Suppressor macrophage treated with lipopolysaccharide for 1 hour (primary cell): ENCODE data around the gene C20orf144.

Source experiments
- DNase-seq, 3 donors: peaks; one replicate each; pipeline ENCODE4 v3.0.0-alpha.2; 2020 to 2022

C20orf144 gene

DNA sequence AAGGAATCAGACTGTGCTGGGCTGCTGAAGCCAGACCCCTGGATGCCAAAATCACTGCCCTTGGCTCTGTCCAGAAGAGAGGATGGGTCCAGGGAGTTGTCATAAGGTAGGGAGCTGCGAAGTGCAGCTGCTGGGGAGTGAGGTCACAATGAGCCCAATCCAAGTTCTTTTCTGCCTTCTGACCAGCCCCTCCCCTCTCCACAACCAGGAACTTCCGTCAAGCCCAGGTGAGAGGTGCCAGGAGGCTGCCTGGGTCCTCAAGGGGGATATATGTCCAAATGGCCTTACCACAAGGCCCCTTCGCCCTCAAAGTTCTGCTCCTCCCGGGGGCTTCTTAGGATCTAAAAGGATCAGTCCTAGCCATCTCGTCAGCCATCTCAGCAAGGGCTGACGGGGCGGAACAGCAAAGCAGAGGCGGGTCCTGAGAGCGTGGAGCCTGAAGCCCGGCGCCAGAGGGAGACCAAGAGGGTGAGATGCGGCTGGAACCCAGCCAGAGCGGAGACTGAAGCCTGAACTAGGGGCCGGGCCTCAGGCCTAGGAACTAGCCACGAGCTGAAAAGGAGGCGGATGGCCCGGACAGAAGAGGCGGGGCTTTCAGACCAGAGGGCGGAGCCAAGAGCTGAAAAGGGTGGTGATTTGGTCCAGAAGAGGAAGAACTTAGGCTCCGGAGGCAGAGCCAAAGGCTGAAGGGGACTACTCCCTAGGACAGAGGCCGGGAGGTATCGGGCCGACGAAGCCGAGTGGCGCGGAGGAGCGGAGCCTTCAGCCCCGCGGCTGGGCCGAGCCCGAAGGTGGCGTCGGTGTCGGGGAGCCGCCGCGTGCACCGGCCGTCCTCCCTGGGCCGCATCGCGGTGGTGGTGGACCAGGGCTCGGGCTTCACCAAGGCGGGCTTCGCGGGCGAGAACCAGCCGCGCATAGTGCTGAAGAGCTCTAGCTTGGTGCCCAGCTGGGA, 4.4 kb downstream of the C20orf144 start, which contains the start of gene ACTL10:
TSS of gene ACTL10 (plus strand) at position 651 of the 952 bp plus-strand sequence. CDS start 555 bp downstream, outside the sequence.
- peak; percentile 98 for DNase-seq

- peak; percentile 24 to 60 (median 31) for DNase-seq
Measured at GRCh38 chr20:33667245-33667675, 5.1 kb downstream of the C20orf144 start.

GRCh38 chr20:33667676-33668465, 5.7 kb downstream of the C20orf144 start:
- peak; percentile 73 to 92 (median 80) for DNase-seq

DNA sequence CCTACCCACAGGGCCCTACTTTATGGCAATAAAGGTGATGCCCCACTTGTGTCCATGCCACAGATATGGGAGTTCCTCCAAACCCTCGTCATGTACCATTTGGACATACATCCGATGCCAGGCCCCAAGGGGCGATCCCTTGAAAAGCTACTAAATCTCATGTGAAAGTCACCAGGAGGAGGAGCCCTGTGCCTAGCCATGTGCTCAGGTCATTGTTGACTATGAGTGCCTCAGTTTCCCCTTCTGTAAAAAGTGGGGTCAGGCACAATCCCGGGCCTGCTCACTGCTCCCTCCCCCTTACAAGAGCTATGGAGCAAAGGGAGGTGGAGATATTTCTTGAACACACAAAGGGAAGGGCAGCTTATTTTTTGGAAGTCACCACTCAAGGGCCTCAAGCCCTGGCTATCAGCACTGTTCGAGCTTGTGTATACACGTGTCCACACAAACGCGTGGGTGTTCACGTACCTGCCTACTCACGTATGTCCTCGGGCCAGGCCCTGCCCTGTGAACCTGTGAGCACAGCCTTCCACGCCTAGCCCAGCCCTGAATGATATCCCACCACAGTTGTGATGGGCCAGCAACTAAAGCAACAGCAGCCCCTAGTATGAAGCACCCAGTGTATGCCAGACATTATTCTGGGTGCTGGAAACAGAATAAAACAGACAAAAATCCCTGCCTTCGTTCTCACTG, 6.5 kb downstream of the C20orf144 start:
- DNase-seq = no peak

DNA sequence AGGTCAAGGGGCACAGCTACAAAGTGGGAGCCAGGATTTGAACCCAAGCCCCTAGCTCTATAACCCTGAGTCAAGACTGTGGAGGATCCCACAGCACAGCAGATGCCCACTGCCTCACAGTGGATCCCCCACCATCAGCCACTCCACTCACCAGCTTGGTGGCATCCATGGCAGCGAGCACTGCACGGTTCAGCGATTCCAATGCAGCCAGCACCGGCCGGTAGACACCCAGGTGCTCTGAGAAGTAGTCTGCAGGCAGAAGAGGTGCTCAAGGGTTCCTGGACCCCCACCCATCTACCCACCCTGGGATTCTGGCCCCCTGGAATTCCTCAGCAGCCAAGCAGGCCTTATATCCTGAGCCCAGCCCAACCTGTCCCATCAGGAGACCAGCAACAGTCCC, 7.1 kb downstream of the C20orf144 start:
- DNase-seq = no peak

DNA sequence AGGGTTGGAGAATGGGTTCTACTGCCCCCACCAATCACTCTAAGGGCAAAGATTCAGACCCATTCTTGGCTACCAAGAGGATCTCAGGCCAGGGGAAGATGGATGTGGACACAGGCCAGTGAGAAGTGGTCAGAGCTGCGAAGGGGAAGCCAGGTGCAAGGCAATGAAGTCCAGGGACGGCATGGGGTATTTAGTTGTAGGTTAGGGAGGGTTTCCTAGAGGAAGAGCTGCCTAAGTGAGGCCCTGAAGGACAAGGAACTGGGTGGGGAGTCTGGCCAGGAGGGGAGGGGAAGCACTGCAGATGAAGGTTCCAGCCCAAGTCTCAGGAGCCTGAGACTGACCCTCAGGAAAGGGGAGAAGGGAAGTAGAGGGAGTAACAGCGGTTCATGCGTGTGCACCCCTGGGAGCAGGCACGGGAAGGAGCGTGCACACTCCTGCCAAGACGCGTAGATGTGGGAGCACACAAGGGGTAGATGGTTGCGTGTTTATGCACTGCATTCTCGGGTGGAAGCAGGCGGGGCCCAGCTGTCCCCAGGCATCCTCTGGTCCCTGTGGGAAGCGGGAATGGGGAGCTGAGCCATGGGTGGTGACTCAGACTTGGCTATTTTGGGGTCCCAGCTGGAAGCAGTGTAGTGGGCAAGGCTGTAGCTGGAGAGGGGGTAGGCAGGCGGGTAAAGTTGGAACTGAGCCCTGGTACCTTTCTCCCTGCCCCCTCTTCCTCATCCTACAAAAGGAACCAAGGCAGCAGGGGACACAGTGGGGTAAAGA, 7.9 kb downstream of the C20orf144 start:
- no peak for DNase-seq

- DNase-seq = no peak
Measured at GRCh38 chr20:33670715-33671499, 8.8 kb downstream of the C20orf144 start.

DNA sequence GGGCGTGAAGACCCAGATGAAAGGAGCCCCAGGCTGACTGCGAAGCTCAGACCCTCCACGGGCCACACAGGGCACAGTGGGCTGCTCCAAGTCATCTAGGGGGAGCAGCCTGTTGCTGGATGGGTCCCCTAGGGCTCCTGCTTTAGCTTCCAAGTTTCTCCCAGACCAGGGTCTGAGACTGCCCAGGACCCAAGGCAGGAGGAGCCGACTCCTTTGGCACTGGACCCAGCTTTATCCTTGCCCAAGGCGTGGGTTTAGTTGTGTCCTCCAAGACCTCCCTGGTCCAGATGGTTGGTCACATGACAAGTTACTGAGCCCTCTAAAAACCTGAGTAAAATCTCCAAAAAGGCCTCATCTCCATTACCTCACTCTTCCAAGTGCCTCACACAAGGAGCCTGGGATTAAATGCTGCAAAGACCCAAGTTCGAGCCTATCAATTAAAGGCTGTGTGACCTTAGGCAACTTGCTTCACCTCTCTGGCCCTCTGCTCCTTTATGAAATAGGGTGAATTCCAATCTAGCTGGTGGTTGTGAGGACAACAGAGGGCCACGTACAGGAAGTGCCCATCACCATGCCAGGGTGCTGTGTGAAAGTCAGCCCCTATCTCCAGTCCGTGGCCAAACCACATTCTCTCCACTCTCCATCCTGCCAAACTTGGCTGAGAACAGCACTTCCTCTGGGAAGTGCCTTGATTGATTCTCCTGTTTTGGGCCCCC, 9.6 kb downstream of the C20orf144 start:
- DNase-seq = no peak

GRCh38 chr20:33672426-33673113, 10.4 kb downstream of the C20orf144 start:
- DNase-seq = no peak

GRCh38 chr20:33673114-33673409, 10.9 kb downstream of the C20orf144 start:
- no peak for DNase-seq

DNA sequence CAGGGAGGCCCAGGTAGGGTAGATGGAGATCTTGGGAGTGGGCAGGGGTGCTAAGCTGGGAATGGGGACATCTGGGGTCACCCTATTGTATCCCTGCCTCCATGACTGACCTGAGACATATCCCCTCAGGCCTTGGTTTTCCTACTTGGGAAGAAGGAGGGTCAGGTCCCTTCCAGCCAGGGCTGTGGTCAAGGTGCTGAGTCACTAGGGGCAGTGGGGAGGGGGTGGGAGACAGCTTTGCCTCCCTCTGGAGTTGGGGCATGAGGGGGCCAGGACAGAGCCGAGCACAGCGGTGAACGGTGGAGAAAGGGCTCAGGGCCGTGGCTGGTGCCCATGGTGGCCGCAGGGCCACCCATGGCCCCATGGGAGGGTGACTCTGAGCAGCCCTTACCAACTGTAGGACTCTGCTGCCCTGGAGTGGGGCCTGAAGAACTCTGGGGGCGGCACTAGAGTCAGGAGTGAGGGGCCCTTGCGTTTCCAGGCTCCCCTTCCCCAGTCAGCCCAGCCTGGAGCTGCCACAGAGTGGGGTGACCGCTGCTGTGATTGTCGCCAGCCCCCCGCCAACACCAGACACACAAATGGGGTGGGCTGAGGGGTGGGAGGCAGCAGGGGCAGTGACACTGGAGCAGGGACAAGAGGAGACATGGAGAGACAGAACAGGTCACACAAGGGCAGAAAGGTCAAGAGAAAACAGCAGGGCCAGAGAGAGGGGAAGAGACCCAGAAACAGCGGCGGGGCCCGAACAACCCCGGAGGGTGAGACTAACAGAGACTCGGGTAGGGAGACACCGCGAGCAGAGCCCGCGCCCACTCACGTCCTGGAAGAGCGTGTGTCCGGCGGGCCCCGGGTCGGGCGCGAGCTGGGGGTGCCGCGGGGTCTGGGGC, 11.5 kb downstream of the C20orf144 start:
- peak in 1 of 3 donors; percentile 52 for DNase-seq

GRCh38 chr20:33674294-33675135, 12.4 kb downstream of the C20orf144 start, which contains the start of gene NECAB3:
Gene NECAB3 (minus strand): TSS chr20:33674428. CDS start chr20:33674352, 76 bp downstream.
- peak; percentile 67 to 94 (median 86) for DNase-seq

DNA sequence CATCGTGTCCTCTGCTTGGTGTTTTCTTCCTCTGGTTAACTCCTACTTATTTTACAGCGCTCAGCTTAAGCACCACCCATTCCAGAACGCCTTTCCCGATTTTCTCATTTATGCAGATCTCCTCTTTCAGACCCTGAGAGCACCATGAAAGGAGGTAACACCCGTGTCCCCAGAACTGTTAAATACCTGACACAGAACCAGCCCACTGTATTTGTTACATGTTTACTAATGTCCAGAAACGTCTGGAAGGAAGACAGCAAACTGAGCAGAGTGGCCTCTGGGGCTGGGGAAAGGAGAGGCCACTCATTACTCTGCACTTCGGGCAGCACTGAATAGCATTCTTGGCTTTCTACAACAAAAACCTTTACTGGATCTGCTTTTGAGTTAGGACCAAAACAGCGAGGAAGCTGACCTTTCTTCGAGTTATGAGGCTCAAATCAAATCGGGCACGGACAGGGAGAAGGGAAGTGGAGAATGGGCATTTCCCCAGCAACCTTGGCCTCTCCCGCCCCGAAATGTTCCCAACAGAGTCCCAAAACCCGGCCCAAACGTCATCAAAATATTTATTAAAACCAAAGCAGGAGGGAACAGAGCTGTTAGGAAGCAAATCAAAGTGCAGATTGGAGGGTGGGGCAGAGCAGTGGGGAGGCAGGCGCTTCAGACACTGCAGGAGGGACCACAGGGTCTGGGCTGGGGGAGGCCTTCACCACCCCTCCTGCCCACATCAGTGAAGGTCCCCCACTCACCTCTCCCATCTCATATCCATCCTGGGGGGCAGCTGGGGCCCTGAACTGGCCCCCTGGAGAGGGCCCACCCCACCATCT, 13.2 kb downstream of the C20orf144 start:
- no peak for DNase-seq

DNA sequence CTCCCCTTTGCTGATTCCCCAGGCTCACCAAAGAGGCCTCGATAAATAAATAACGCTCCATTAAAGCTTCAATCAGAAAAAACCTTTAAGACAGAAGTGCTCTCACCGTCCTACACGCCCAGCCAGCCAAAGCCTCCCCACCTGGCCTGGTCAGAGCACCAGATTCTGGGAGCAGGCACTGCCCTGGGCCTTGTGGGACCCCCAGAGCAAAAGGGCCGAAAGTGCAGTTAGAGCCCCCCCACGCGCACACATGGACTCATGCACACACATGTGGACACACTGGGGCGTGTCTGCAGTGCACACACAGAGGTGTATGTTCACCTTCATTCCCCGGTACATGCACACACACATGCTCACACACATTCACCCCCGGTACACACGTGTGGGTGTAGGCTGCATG, 14.0 kb downstream of the C20orf144 start:
- no peak for DNase-seq

GRCh38 chr20:33676652-33677645, 14.8 kb downstream of the C20orf144 start:
- no peak for DNase-seq
